Fibroblast of skin of right quadriceps (primary cell): ENCODE results near the gene ADSS1.
A peak's percentile ranks its signal among the peaks of the same experiment; 100 is the strongest.

Experiments used
- DNase-seq: peaks from one replicate; pipeline ENCODE4 v3.0.0-alpha.2; 2013

The ADSS1 gene

GRCh38 chr14:104723651-104724406 lies at the start of gene ADSS1:
ADSS1 (plus strand) TSS chr14:104724229; CDS start chr14:104724271, 42 bp downstream.
- peak; percentile 21 for DNase-seq

GRCh38 chr14:104675447-104675846 lies 48.6 kb upstream of the ADSS1 start:
- no peak for DNase-seq

GRCh38 chr14:104676130-104676693 lies 47.8 kb upstream of the ADSS1 start:
- no peak for DNase-seq

DNA sequence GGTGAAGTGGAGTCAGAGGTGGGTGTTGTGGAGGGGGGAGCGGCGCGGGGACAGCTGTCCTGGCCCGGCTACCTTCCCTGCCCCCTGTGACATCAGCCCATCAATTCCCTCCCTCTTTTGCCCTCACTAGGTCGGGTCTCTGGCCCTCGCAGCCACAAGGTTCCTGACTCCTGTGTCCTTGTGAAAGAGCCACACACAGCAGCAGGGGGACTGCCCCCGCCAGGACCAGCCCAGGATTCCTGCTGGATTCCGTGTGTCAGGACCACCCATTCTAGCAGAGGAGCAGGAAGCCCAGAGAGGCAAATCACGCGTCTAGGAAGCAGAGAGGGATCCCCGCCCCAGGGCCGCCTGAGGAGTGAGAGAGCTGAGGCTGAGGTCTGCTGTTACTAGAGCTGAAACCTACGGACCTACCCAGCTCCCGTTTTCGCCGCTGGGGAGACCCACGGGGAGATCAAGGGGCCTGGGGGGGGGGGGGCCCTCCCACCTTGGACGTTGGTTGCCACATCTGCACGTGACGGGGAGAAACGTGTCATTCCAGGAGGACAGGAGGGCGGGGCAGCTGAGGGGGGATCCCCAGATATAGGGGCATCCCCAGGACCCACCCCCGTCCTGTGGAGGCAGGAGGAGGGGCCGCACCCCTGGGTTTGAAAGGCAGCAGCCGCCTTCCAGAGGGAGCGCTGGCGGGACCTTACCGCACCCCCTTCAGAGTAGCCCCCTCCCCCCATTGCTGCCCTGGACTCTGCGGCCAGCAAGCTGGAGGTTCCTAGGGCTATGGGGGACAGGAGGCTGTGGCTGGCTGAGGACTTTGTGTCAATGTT lies 47.1 kb upstream of the ADSS1 start:
- DNase-seq = no peak

GRCh38 chr14:104677512-104678332 lies 46.3 kb upstream of the ADSS1 start:
- peak; percentile 85 for DNase-seq

DNA sequence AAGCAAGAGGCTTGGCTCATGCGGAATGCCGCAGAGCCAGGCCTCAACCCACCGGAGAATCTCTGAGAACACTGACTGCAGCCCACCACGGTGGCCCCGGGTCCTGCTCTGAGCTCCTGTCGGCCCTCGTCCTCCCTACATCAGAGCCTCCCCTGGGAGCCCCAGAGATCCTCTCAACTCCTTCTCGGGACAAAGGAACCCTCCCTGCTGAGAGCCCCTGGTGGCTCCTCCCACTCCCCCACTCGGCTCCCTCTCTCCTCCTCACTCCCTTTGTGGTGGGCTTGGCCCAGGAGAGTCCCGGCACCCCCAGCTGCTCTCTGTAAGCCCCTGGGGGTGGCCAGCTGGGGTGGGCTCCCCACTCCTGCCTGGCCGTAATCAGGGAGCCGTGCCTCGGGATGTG lies 45.7 kb upstream of the ADSS1 start:
- DNase-seq = peak; percentile 69

DNA sequence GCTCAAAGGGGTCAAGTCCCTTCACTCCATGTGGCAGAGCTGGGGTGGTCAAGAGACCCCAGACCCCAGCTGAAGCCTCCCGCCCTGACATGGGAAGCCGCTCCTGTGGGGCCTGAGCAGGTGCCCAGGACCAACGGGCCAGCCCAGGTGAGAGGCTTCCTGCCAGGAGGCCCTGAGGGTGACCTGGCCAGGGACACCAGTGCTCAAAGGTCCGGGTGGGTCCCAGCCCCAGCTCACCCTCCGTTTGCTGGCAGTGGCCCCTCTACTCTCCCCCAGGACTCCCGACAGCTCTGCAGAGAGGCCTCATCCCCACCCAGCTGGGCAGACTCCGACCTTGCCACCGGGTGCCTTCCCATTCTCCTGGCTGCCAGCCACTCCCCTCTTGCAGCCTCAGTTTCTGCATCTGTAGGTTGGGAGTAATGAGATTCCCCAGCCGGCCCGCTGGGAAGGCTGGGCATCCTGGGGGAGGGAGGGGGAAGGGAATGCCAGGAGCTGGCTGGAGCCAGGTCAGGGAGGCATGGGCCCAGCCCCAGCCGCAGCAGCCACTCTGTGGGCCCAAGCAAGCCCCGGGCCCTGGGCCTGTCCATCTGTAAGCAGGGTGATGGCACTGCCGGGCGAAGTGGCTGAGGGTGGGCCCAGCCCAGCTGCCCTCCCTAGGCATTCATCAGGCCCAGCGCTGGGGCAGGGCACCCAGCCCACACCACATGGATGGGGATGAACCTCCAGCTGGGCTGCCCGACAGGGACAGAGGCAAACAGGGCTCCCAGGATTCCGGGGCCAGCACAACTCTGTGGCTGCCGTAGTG lies 44.9 kb upstream of the ADSS1 start:
- DNase-seq = no peak

- peak; percentile 74 for DNase-seq
Observed at GRCh38 chr14:104680056-104680805, 43.8 kb upstream of the ADSS1 start.

GRCh38 chr14:104680806-104681688 lies 43.0 kb upstream of the ADSS1 start:
- peak; percentile 72 for DNase-seq

DNA sequence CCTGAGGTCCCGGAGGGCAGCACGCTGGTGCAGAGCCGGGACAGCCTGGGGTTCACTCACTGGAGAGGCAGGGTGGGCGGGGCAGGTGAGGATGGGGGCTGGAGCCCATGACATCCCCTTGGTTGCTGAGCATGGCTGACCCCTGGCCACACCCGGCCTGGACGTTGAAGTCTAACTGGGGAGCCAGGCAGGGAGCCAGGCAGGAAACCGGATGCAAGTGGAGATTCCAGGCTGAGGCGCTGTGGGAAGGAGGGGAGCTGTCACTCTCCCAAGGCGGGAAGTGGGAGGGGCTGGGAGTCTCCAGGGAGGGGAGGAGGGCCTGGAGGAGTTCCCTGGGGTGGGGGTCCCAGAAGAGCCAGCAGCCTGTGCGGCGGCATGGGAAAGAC lies 42.3 kb upstream of the ADSS1 start:
- DNase-seq = peak; percentile 79

- DNase-seq = no peak
Observed at GRCh38 chr14:104682107-104682593, 41.9 kb upstream of the ADSS1 start.

GRCh38 chr14:104683653-104684448 lies 40.2 kb upstream of the ADSS1 start:
- no peak for DNase-seq

DNA sequence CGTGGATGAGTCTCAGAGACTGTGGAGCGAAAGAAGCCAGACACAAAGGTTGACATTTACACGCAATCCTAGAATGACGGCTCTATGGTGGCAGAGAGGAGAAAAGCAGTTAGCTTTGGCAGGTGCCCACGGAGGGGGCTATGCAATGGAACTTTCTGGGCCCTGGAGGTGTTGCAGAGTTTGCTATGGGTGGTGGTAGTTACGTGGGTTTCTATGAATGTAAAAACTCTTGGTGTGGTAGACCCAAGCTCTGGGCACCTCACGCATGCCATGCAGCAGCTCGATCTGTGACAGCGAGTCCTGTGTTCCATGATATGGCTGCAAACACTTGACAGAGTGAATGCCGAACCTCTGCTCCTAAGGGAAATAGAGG lies 39.6 kb upstream of the ADSS1 start:
- DNase-seq = no peak

DNA sequence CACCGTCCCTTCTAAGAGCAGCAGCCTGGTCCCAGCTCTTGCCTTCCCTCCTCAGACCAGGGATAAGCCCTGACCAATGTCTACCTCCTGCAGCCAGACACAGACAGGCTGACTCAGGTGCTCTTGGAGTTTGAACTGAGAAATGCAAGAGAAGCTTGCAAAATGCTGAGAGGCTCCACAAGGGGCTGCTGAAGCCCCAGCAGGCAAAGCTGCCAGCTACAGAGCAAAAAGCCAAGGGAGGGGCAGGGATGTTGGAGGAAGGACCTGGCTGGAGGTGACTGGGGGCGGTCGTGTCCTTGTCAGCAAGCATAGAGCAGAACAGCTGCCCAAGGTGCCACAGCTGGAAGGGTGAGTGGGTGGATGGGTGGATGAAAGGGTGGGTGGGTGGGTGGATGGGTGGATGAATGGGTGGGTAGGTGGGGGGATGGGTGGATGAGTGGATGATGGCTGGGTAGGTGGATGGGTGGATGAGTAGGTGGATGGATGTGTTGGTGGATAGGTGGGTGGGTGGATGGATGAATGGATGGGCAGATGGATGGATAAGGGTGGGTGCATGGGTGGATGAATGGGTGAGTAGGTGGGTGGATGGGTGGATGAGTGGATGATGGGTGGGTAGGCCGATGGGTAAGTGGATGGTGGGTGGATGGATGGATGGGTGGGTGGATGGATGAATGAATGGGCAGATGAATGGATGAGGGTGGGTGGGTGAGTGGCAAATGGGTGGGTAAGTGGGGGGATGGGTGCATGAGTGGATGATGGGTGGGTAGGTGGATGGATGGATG lies 38.6 kb upstream of the ADSS1 start:
- DNase-seq = no peak

GRCh38 chr14:104685998-104686610 lies 37.9 kb upstream of the ADSS1 start:
- DNase-seq = no peak

- DNase-seq = no peak
Observed at GRCh38 chr14:104686624-104687517, 37.2 kb upstream of the ADSS1 start.
